Astrocyte (in vitro differentiated cells and primary cell): ENCODE data around the gene MAGI1.

Source experiments
- CTCF ChIP-seq: IDR thresholded peaks from 2 replicates; pipeline ENCODE4 v1.5.1; 2011; ENCODE audit warnings: low read depth, mild to moderate bottlenecking, inconsistent platforms, low read length, moderate library complexity; ENCODE audit not compliant: insufficient read depth
- EZH2 ChIP-seq: IDR thresholded peaks from 2 replicates; pipeline ENCODE4 v1.6.1; 2012; ENCODE audit warnings: mild to moderate bottlenecking, low read length, inconsistent platforms; ENCODE audit not compliant: insufficient read depth

DNA sequence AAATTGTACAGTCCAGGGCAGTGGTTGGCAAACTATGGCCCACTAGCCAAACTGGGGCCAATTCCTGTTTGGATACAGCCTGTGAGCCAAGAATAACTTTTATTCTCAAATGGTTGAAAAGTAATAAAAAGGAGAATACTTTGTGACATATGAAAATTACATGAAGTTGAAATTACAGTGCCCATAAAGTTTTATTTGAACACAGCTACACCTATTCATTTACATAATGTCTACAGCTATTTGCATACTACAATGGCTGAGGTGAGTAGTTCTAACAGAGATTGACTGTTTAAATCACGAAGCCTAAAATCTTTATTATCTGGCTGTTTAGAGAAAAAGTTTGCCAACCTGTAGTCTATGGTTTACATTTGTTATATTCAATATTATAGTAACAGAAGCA, 600.1 kb downstream of the MAGI1 start:
- TF ChIP-seq CTCF (no peak), EZH2 (no peak)
